ENCODE measurements around the gene CARS1.

The CARS1 gene

GRCh38 chr11:3002351-3002861 lies 54.8 kb downstream of the CARS1 start:
- H3K36me3 ChIP-seq (ENCODE audit: low read length), result no peaks in the 10 kb centered on the region

GRCh38 chr11:3001496-3001895 lies 55.7 kb downstream of the CARS1 start:
- H3K9me2 ChIP-seq (replicated peaks; ENCODE audit: insufficient read depth, low read length), result no peaks in the 10 kb centered on the region
- no peak overlapping the region for H3K27ac ChIP-seq (ENCODE audit: low read depth, low read length)
- H3K27me3 ChIP-seq (ENCODE audit: low read length), result no peaks in the 10 kb centered on the region
- H3K4me2 ChIP-seq (ENCODE audit: low read depth, low read length, poor library complexity, severe bottlenecking), result no peak overlapping the region
- no peaks in the 10 kb centered on the region for H3F3A ChIP-seq (ENCODE audit: insufficient read depth)
- H2AFZ ChIP-seq (ENCODE audit: low read depth, low read length, severe bottlenecking), result no peak overlapping the region
- H3K9ac ChIP-seq (ENCODE audit: low read length), result no peak overlapping the region
- H4K20me1 ChIP-seq (ENCODE audit: low read depth, low read length), result no peaks in the 10 kb centered on the region
- TF ChIP-seq EZH2phosphoT487 (conservative IDR thresholded peaks at IDR 0.05; ENCODE audit: low read length) (no peak), CTCF (IDR thresholded peaks at IDR 0.05; ENCODE audit: insufficient read depth, low read length, poor library complexity, severe bottlenecking) (no peak)
- H3K36me3 ChIP-seq (ENCODE audit: low read length), result no peaks in the 10 kb centered on the region
- no peaks in the 10 kb centered on the region for H3K9me3 ChIP-seq (ENCODE audit: insufficient read depth, low read length)
- no peaks in the 10 kb centered on the region for H3K79me2 ChIP-seq (ENCODE audit: insufficient read depth, low read length)
- H3K4me3 ChIP-seq (ENCODE audit: insufficient read depth, low read length, poor library complexity, severe bottlenecking), result no peak overlapping the region

More at GRCh38 chr11:3002351-3002861, 54.8 kb downstream of the CARS1 start:
- no peaks in the 10 kb centered on the region for H3K27me3 ChIP-seq (ENCODE audit: low read length)
- no peak overlapping the region for H2AFZ ChIP-seq (ENCODE audit: low read depth, low read length, severe bottlenecking)
- TF ChIP-seq EZH2phosphoT487 (conservative IDR thresholded peaks at IDR 0.05; ENCODE audit: low read length) (no peak), CTCF (IDR thresholded peaks at IDR 0.05; ENCODE audit: insufficient read depth, low read length, poor library complexity, severe bottlenecking) (no peak)
- H4K20me1 ChIP-seq (ENCODE audit: low read depth, low read length), result no peaks in the 10 kb centered on the region
- no peaks in the 10 kb centered on the region for H3K79me2 ChIP-seq (ENCODE audit: insufficient read depth, low read length)
- no peaks in the 10 kb centered on the region for H3F3A ChIP-seq (ENCODE audit: insufficient read depth)
- no peaks in the 10 kb centered on the region for H3K9me3 ChIP-seq (ENCODE audit: insufficient read depth, low read length)
- no peak overlapping the region for H3K4me3 ChIP-seq (ENCODE audit: insufficient read depth, low read length, poor library complexity, severe bottlenecking)
- no peaks in the 10 kb centered on the region for H3K9me2 ChIP-seq (replicated peaks; ENCODE audit: insufficient read depth, low read length)
- H3K9ac ChIP-seq (ENCODE audit: low read length), result no peak overlapping the region
- no peak overlapping the region for H3K4me2 ChIP-seq (ENCODE audit: low read depth, low read length, poor library complexity, severe bottlenecking)
- H3K27ac ChIP-seq (ENCODE audit: low read depth, low read length), result no peak overlapping the region

- H3K4me3 ChIP-seq (ENCODE audit: insufficient read depth, low read length, poor library complexity, severe bottlenecking), result no peak overlapping the region
- no peak overlapping the region for H3K27ac ChIP-seq (ENCODE audit: low read depth, low read length)
- H3K79me2 ChIP-seq (ENCODE audit: insufficient read depth, low read length), result no peaks in the 10 kb centered on the region
- H3K9me3 ChIP-seq (ENCODE audit: insufficient read depth, low read length), result no peaks in the 10 kb centered on the region
- H3K27me3 ChIP-seq (ENCODE audit: low read length), result no peaks in the 10 kb centered on the region
- no peak overlapping the region for H3K4me2 ChIP-seq (ENCODE audit: low read depth, low read length, poor library complexity, severe bottlenecking)
- no peaks in the 10 kb centered on the region for H3K9me2 ChIP-seq (replicated peaks; ENCODE audit: insufficient read depth, low read length)
- H4K20me1 ChIP-seq (ENCODE audit: low read depth, low read length), result no peaks in the 10 kb centered on the region
- H2AFZ ChIP-seq (ENCODE audit: low read depth, low read length, severe bottlenecking), result no peak overlapping the region
- TF ChIP-seq CTCF (IDR thresholded peaks at IDR 0.05; ENCODE audit: insufficient read depth, low read length, poor library complexity, severe bottlenecking) (no peak), EZH2phosphoT487 (conservative IDR thresholded peaks at IDR 0.05; ENCODE audit: low read length) (no peak)
- H3F3A ChIP-seq (ENCODE audit: insufficient read depth), result no peaks in the 10 kb centered on the region
- no peaks in the 10 kb centered on the region for H3K36me3 ChIP-seq (ENCODE audit: low read length)
- H3K9ac ChIP-seq (ENCODE audit: low read length), result no peak overlapping the region
Measured at GRCh38 chr11:3000032-3000961, 56.9 kb downstream of the CARS1 start.
